Mesothelial cell of epicardium (in vitro differentiated cells): ENCODE measurements around the gene ZFAND2B. TPM values are rescaled to one million over a fixed set of nuclear protein-coding genes. Genes with fewer than 3 reads are reported as not detected.

ENCODE experiments used
- DNase-seq, 2 experiments: peaks; one replicate each; pipeline ENCODE4 v3.0.0; 2021; ENCODE audit warnings: low spot score in 2 of 2; ENCODE audit not compliant: unreplicated experiment in 2 of 2
- H3K27ac Mint-ChIP-seq: 2 replicates; pipeline ENCODE4 v1.8.0; 2021; ENCODE audit warnings: mixed read lengths
- H3K27me3 Mint-ChIP-seq: 2 replicates; pipeline ENCODE4 v1.8.0; 2021; ENCODE audit warnings: low read depth, mixed read lengths
- H3K36me3 Mint-ChIP-seq: 2 replicates; pipeline ENCODE4 v1.8.0; 2021; ENCODE audit warnings: mixed read lengths
- H3K4me1 Mint-ChIP-seq: 2 replicates; pipeline ENCODE4 v1.8.0; 2021; ENCODE audit warnings: mixed read lengths
- H3K4me3 Mint-ChIP-seq: 2 replicates; pipeline ENCODE4 v1.8.0; 2021; ENCODE audit warnings: mild to moderate bottlenecking, moderate library complexity, mixed read lengths
- H3K9me3 Mint-ChIP-seq: 2 replicates; pipeline ENCODE4 v1.8.0; 2021; ENCODE audit warnings: mixed read lengths
- total RNA-seq: library from RNA; stranded (reverse); gene quantifications from 3 replicates; pipeline ENCODE4 v1.2.1, GENCODE V29; 2021
- TF ChIP-seq, protein P1 (sequence below): fragments of 200-600 bp; sonication (generic); IDR thresholded peaks from one replicate; pipeline ENCODE4 v1.5.0; 2021; ENCODE audit warnings: antibody characterized with exemption; ENCODE audit not compliant: unreplicated experiment

ZFAND2B gene
- 27.4 to 29.2 TPM (median 27.8 TPM) in 3 replicates for total RNA-seq

GRCh38 chr2:219206328-219207133 is at the start of gene ZFAND2B:
TSS of gene ZFAND2B (plus strand) at chr2:219206782. CDS start at chr2:219206988, 206 bp downstream.
- peaks cover 18% of the 10 kb centered on the region for H3K4me1 Mint-ChIP-seq
- peak; percentile 95 to 97 for DNase-seq
- H3K9me3 Mint-ChIP-seq: no peaks in the 10 kb centered on the region
- H3K27ac Mint-ChIP-seq: peak within 1 kb of the TSS; percentile 97
- no peaks in the 10 kb centered on the region for H3K27me3 Mint-ChIP-seq
- H3K36me3 Mint-ChIP-seq: peaks cover 2% of the 10 kb centered on the region
- peak within 1 kb of the TSS; percentile 84 for H3K4me3 Mint-ChIP-seq
- TF ChIP-seq, protein P1, sequence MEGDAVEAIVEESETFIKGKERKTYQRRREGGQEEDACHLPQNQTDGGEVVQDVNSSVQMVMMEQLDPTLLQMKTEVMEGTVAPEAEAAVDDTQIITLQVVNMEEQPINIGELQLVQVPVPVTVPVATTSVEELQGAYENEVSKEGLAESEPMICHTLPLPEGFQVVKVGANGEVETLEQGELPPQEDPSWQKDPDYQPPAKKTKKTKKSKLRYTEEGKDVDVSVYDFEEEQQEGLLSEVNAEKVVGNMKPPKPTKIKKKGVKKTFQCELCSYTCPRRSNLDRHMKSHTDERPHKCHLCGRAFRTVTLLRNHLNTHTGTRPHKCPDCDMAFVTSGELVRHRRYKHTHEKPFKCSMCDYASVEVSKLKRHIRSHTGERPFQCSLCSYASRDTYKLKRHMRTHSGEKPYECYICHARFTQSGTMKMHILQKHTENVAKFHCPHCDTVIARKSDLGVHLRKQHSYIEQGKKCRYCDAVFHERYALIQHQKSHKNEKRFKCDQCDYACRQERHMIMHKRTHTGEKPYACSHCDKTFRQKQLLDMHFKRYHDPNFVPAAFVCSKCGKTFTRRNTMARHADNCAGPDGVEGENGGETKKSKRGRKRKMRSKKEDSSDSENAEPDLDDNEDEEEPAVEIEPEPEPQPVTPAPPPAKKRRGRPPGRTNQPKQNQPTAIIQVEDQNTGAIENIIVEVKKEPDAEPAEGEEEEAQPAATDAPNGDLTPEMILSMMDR: no peak

DNA sequence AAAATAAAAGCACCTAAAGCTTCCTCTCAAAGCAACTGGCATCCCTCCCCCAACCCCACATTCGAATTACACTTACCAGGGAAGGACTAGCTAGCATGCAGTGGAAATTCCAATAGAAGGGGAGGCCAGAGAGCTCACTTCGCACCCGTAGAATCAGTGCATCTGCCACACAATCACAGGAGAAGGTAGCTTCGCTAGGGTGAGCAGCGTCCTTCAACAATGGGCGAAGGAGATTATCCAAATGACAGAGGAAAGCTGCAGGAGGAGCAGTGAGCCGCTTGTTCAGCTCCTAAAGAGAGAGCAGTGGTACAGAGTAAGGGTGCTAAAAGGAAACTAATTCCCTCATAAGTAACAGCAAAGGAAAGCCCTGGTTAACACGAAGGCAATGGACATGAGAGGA is 49.2 kb upstream of the ZFAND2B start:
- Mint-ChIP-seq H3K27me3 (no peaks in the 10 kb centered on the region), H3K27ac (no peak overlapping the region), H3K4me1 (peaks cover 13% of the 10 kb centered on the region), H3K36me3 (peaks cover 5% of the 10 kb centered on the region), H3K9me3 (no peaks in the 10 kb centered on the region), H3K4me3 (no peak overlapping the region)
- DNase-seq: no peak
- TF ChIP-seq, protein P1: no peak

DNA sequence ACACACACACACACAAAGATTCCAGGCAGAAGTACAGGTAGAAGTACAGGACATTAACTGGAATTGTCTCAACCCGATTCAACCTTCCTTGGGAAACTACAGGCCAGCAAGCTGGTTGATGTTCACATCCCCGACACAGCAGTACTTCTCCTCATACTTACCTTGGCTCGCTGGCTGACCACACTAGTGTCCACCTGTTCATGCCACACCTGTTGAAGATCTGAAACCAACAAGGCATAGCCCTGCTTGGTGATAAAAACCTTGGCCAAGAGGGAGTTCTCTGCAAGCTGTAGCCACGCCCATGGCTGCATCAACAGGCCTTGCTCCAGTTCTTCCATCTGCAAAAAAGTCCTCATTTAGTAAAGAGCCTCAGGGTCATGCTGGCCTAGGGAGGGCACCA is 48.6 kb upstream of the ZFAND2B start:
- peaks cover 2% of the 10 kb centered on the region for H3K27me3 Mint-ChIP-seq
- H3K9me3 Mint-ChIP-seq: no peaks in the 10 kb centered on the region
- TF ChIP-seq, protein P1: no peak
- DNase-seq: no peak
- H3K27ac Mint-ChIP-seq: no peak overlapping the region
- peaks cover 13% of the 10 kb centered on the region for H3K4me1 Mint-ChIP-seq
- H3K36me3 Mint-ChIP-seq: peaks cover 5% of the 10 kb centered on the region
- no peak overlapping the region for H3K4me3 Mint-ChIP-seq

DNA sequence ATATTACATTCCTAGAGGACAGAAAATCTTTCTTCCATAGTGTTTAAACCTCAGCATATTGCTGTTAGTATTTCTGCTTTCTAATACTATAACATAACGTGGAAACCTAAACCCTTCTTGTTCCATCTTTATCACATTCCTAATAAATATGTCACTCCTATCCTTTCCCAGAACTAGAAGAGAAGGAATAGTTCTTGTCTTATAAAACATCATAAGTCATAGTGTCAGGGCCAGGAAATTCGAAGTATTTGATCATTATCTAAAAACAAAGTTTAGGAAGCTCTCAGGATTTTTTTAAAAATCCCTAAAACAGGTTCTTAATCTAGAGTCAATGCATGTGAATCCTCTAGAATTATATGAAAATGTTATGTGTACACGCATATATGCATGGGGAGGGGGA is 48.0 kb upstream of the ZFAND2B start:
- no peak overlapping the region for H3K27ac Mint-ChIP-seq
- H3K4me1 Mint-ChIP-seq: peaks cover 13% of the 10 kb centered on the region
- H3K4me3 Mint-ChIP-seq: no peak overlapping the region
- no peaks in the 10 kb centered on the region for H3K9me3 Mint-ChIP-seq
- H3K36me3 Mint-ChIP-seq: peaks cover 5% of the 10 kb centered on the region
- peaks cover 3% of the 10 kb centered on the region for H3K27me3 Mint-ChIP-seq
- TF ChIP-seq, protein P1: no peak
- DNase-seq: no peak

DNA sequence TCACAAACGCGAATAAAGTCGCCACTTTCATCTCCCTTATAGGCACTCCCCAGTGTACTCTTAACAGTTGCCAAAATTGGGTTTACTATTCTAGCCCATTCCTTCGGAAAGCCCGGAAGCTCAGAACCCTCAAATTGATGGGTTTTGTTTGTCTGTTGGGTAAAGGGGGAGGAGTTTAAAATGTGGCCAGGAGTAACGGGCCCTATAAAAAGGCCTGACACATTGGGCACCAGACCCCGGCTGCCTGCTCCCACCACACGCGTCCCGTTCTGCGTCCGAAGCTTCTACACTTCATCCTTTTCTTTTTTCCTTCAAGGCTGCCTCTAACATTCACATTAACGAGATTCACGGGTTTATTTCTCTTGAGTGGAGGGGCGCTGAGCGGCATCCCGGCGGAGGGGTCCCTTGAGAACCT is 46.8 kb upstream of the ZFAND2B start:
- no peak for DNase-seq
- peaks cover 5% of the 10 kb centered on the region for H3K36me3 Mint-ChIP-seq
- H3K4me3 Mint-ChIP-seq: peak overlapping the region; percentile 88
- H3K27ac Mint-ChIP-seq: peak overlapping the region; percentile 93
- TF ChIP-seq, protein P1: no peak
- H3K9me3 Mint-ChIP-seq: no peaks in the 10 kb centered on the region
- H3K27me3 Mint-ChIP-seq: peaks cover 5% of the 10 kb centered on the region
- peaks cover 13% of the 10 kb centered on the region for H3K4me1 Mint-ChIP-seq
